Sigmoid colon (tissue), 4 donors: Measurements from ENCODE around the gene SH3GL2.

Experiments
- CTCF ChIP-seq, 4 experiments: fragments of 450-650 bp in 3 of 4; fragments of 200-600 bp in 1 of 4; IDR thresholded peaks; one replicate each; pipeline ENCODE4 v1.5.1; 2016 to 2019; ENCODE audit warnings: antibody characterized with exemption in 4 of 4, mild to moderate bottlenecking in 3 of 4, moderate library complexity in 2 of 4
- EP300 ChIP-seq, 4 donors: sonication (generic); formaldehyde crosslinking; IDR thresholded peaks; one replicate each; pipeline ENCODE4 v1.6.1; 2017; ENCODE audit warnings: antibody characterized with exemption in 4 of 4
- POLR2AphosphoS5 ChIP-seq, 4 donors: sonication (generic); formaldehyde crosslinking; IDR thresholded peaks; one replicate each; pipeline ENCODE4 v1.6.1; 2017; ENCODE audit warnings: antibody characterized with exemption in 4 of 4

DNA sequence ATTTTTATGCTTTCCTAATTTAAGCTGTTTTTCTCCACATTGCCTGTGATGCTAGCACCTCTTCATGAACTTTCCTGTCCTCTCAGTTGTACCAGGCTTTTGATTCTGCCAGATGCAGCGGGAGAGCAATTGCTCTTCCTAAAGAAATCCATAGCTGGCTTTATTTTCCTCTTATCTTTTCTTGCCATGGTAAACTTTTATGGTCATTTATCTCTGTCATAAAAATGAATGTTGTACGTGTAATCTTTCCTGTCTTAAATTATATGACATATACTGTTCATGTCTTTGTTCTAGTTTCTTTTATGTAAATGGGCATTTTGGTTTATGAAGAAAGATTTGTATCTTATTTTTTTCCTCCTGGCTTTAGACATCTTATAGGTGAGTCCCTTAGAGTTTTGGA, 127.5 kb downstream of the SH3GL2 start:
- TF ChIP-seq POLR2AphosphoS5 (IDR thresholded peaks at IDR 0.05) (no peak), EP300 (IDR thresholded peaks at IDR 0.05) (no peak), CTCF (IDR thresholded peaks at IDR 0.05) (no peak)
